Colonic mucosa (tissue), 4 donors: ENCODE data around the gene DLL1. TPM values are rescaled to one million over a fixed set of nuclear protein-coding genes. Genes with fewer than 3 reads are reported as not detected.
A peak's percentile ranks its signal among the peaks of the same experiment; 100 is the strongest.

Source experiments
- DNase-seq: peaks from one replicate; pipeline ENCODE4 v3.0.0-alpha.2; 2020
- H3K27ac ChIP-seq: fragments of 200-600 bp; one replicate; pipeline ENCODE4 v1.8.0; 2021
- H3K27me3 ChIP-seq: fragments of 200-600 bp; one replicate; pipeline ENCODE4 v1.8.0; 2021
- H3K36me3 ChIP-seq: fragments of 200-600 bp; one replicate; pipeline ENCODE4 v1.8.0; 2021
- H3K4me1 ChIP-seq: fragments of 200-600 bp; one replicate; pipeline ENCODE4 v1.8.0; 2021; ENCODE audit warnings: mild to moderate bottlenecking
- H3K4me3 ChIP-seq: fragments of 200-600 bp; one replicate; pipeline ENCODE4 v1.8.0; 2021
- H3K9ac ChIP-seq, 2 donors: one replicate each; pipeline ENCODE4 v1.7.0; 2013; ENCODE audit warnings: control low read depth in 2 of 2, low read depth in 2 of 2, low read length in 2 of 2
- H3K9me3 ChIP-seq: fragments of 200-600 bp; one replicate; pipeline ENCODE4 v1.8.0; 2021
- intact Hi-C: fragments of 100-400 bp; cut with DNase I; formaldehyde crosslinking; loops from one replicate; pipeline ENCODE4 v1.14.1; 2022
- total RNA-seq, 2 donors: library from RNA; stranded (reverse); fragmentation: NEBNext Ultra II Directional in 1 of 2; extraction: Animal tissue kit (Norgen Biotek cat#: 25700) in 1 of 2; gene quantifications; one replicate each; pipeline ENCODE4 v1.2.1, GENCODE V29; 2021
- TF ChIP-seq, protein P1 (sequence below): fragments of 200-600 bp; IDR thresholded peaks from one replicate; pipeline ENCODE4 v1.8.0; 2022; ENCODE audit warnings: antibody characterized with exemption, mild to moderate bottlenecking
- donor health status: healthy.
- donor health status: DM: no; HTN: no; CAD: no.
- donor health status: DM: no; HTN: no; CAD: no.

The DLL1 gene
- total RNA-seq, 2 donors from 2014 or later = 16.1 to 26.8 TPM

DNA sequence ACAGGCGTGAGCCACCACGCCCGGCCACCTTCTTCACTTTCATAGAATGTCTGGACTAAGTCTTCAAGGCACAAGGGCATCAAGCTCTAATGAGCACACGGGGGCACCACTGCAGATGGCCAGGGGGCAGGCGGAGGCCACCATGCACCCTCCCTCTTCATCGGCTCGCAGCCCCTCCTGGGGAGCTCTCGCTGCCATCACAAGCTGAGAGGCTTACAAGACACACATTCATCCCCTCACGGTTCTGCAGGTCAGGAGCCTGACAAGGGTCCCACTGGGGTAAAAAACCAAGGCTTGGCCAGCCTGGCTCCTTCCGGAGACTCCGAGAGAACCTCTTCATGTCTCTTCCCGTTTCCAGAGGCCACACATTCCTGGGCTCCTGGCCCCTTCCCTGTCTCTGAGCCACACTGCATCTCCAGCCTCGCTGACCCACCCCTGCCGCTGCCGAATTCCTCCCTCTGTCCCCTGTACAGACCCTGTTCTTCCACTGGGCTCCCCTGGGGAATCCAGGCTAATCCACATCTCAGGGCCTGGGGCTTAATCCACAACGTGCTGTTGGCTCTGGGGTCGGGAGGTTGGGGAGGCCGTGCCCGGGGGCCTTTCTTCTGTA, 19.8 kb downstream of the DLL1 start:
- DNase-seq = no peak
- H3K4me1 ChIP-seq = peaks cover 3% of the 10 kb centered on the region
- H3K36me3 ChIP-seq = no peaks in the 10 kb centered on the region
- H3K9ac ChIP-seq = no peak overlapping the region
- TF ChIP-seq, protein P1, sequence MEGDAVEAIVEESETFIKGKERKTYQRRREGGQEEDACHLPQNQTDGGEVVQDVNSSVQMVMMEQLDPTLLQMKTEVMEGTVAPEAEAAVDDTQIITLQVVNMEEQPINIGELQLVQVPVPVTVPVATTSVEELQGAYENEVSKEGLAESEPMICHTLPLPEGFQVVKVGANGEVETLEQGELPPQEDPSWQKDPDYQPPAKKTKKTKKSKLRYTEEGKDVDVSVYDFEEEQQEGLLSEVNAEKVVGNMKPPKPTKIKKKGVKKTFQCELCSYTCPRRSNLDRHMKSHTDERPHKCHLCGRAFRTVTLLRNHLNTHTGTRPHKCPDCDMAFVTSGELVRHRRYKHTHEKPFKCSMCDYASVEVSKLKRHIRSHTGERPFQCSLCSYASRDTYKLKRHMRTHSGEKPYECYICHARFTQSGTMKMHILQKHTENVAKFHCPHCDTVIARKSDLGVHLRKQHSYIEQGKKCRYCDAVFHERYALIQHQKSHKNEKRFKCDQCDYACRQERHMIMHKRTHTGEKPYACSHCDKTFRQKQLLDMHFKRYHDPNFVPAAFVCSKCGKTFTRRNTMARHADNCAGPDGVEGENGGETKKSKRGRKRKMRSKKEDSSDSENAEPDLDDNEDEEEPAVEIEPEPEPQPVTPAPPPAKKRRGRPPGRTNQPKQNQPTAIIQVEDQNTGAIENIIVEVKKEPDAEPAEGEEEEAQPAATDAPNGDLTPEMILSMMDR = no peak
- H3K4me3 ChIP-seq = no peak overlapping the region
- H3K9me3 ChIP-seq = no peaks in the 10 kb centered on the region
- H3K27ac ChIP-seq = no peak overlapping the region
- no peaks in the 10 kb centered on the region for H3K27me3 ChIP-seq
- intact Hi-C loops = no loop called here

DNA sequence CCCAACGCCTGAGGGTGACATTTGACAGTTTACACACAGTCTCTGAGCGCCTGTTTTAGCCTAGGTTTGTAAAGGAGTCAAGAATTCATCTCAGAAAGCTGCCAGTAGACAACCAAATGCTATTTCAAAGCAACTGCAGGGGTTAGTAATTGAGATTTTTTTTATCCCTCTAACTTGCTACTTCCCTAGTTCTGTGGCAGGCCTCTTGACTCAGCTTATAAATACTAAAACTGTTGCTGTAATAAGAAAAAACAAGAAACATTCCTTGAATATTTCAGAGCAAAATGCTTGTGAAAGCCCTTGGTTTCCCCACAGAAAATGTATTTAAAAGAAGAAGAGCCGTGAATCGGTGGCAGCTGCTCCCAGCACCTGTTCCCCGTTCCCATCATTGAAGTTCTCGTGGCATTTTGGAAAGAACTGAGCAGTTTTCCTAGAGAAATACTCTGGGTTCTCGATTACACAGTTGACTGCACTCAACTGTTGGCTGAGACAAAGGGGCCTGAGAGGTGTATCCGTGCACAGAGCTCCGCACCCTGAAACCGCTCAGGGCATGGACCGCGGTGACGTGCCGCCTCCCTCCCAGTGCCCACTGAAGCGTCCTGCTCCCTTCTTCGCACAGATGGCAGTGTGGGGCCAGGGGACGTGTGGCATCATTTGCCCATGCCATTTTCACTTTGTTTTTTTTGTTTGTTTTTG, 20.9 kb downstream of the DLL1 start:
- no peak for DNase-seq
- TF ChIP-seq, protein P1 = no peak
- no peaks in the 10 kb centered on the region for H3K27me3 ChIP-seq
- H3K36me3 ChIP-seq = no peaks in the 10 kb centered on the region
- peaks cover 3% of the 10 kb centered on the region for H3K4me1 ChIP-seq
- no peak overlapping the region for H3K9ac ChIP-seq
- H3K9me3 ChIP-seq = no peaks in the 10 kb centered on the region
- H3K27ac ChIP-seq = peak overlapping the region; percentile 40
- H3K4me3 ChIP-seq = no peak overlapping the region
- intact Hi-C loops = no loop called here

DNA sequence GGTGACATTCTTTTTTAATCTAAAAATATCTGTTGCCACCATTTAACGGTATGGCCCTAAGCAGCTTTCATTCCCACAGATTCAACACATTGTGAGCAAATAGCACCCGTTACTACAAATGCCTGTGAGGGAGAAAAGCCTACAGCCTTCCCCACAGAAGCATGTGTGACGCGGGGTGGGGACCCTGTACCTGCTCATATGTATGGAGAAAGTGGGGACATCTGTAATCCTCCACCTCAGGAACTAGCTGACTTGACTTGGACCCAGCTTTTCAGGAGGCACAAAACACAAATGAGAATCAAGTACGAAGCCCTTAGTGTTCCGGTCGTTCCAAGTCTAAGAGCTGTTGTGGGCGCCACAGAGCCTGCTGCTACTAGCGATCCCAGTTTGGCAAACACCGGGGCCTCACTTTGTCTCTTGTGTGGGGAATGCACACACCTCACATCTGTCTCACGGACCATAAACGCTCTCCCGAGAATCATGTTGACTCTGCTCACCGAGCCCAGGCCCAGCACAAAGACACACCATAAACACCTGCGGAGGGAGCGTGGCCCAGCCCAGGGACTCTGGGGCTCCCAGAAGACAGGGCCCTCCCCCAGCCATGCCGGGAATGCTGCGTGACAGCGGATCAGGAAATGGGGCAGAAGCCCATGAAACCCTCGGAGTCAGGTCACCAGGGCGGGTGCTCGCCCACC, 21.6 kb downstream of the DLL1 start:
- H3K9ac ChIP-seq = no peak overlapping the region
- H3K4me3 ChIP-seq = no peak overlapping the region
- H3K4me1 ChIP-seq = peaks cover 3% of the 10 kb centered on the region
- TF ChIP-seq, protein P1 = no peak
- DNase-seq = peak; percentile 60
- H3K36me3 ChIP-seq = no peaks in the 10 kb centered on the region
- no peaks in the 10 kb centered on the region for H3K9me3 ChIP-seq
- no peaks in the 10 kb centered on the region for H3K27me3 ChIP-seq
- peak overlapping the region; percentile 40 for H3K27ac ChIP-seq
- intact Hi-C loops = no loop called here

DNA sequence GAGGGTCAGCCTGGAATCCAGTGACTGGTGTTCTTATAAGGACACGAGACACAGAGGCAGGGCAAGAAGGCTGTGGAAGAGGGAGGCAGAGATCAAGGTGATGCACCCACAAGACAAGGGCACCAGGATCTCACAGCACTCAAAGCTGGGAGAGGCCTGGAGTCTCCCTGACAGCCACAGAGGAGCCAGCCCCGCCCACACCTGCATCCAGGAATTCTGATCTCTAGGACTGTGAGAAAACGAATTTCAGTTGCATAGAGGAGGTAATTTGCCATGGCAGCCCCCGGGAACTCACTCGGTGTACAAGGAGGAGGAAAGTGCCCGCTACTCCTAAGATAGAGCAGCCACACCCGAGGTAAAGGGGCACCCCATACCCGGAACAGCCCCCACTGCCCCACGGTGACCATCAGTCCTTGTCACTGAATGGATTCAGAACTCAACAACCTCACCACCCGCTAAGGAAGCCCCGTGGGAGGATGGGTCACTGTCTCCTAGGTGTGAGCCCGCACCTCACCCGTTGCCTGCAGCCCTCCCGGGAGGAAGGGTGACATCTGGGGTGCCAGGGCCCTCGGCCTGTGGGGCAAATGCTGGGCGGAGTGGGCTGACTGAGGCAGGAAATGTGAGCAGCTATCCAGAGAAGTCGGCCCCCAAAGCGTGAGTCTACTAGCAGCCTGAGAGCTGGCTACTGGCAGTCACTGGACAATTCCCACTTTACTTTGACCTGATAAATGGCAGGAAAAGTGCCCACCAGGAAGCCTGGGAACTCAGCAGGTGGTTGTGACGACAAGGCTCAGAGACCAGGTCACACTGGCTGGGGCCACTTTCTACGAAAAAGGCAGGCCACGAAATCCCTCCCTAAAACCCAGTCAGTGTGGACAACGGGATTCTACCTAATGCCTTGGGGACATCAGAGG, 22.4 kb downstream of the DLL1 start:
- Histone ChIP-seq H3K9ac (no peak overlapping the region), H3K4me3 (no peak overlapping the region), H3K36me3 (no peaks in the 10 kb centered on the region), H3K4me1 (peaks cover 3% of the 10 kb centered on the region), H3K27me3 (no peaks in the 10 kb centered on the region), H3K27ac (no peak overlapping the region), H3K9me3 (no peaks in the 10 kb centered on the region)
- TF ChIP-seq, protein P1 = no peak
- intact Hi-C loops = no loop called here
- no peak for DNase-seq

DNA sequence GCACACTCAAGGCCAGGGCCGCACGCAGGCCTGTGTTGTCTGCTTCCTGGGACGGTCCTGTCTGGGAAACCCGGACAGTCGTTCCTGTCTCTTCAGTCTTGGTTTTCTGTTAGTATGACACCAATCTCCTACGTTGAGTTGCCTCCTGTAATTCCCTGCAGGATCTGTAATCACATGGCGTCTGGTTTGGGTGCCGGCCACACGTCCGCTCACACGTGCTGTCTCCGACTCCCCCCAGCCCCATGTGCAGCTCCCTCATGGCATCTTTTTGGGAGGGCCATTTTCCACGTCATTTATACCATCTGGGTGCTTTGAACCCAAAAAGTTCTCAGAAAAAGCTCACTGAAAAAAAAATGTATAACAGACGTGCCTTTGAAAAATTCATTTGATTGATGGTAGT, 23.2 kb downstream of the DLL1 start:
- Histone ChIP-seq H3K4me1 (peaks cover 3% of the 10 kb centered on the region), H3K27me3 (no peaks in the 10 kb centered on the region), H3K27ac (no peak overlapping the region), H3K9me3 (no peaks in the 10 kb centered on the region), H3K4me3 (no peak overlapping the region), H3K36me3 (no peaks in the 10 kb centered on the region), H3K9ac (no peak overlapping the region)
- DNase-seq = no peak
- TF ChIP-seq, protein P1 = no peak
- intact Hi-C loops = no loop called here
